K562 (cell line): ENCODE results near the gene ZNF318. TPM values are rescaled to one million over a fixed set of nuclear protein-coding genes. Genes with fewer than 3 reads are reported as not detected.
A peak's percentile ranks its signal among the peaks of the same experiment; 100 is the strongest.
"Not testable (repeated sequence)": the region's sequence is repeated elsewhere in the genome, so short reads cannot be mapped to it uniquely, and the experiment has no call there.

Source experiments
- ATAC-seq: fragments of 200-7000 bp; cut with Tn5 transposase; 3 replicates; pipeline ENCODE4 v1.9.1; 2020; ENCODE audit warnings: moderate library complexity
- BruUV-seq: library from RNA; stranded (reverse); fragments of 400-500 nt; replicated peaks from 2 replicates; lab custom pipeline; 2021; lab: Mats Ljungman, UMichigan
- CTCF ChIA-PET: fragments of 300-600 bp; formaldehyde crosslinking; extraction: SDS; loops from one replicate; lab custom pipeline; 2021; ENCODE audit warnings: low intra/inter-chr PET ratio; lab: Yijun Ruan, JAX
- POLR2A ChIA-PET: fragments of 300-600, 350-650 bp; sonication (Branson Sonifier 250); formaldehyde crosslinking; extraction: SDS; loops from one replicate; lab custom pipeline; 2021; ENCODE audit warnings: antibody characterized with exemption, inconsistent platforms; lab: Yijun Ruan, JAX
- DNase-seq, 4 experiments: peaks; one replicate each; pipeline versions ENCODE4 v3.0.0 to v3.0.0-alpha.2; 2011 to 2018; ENCODE audit warnings: low spot score in 3 of 4, mixed read lengths in 3 of 4; ENCODE audit errors: extremely low read depth in 1 of 4
- FAIRE-seq: peaks from 2 replicates; lab custom pipeline; 2011; peaks lifted over from hg19 to GRCh38; lab: Jason Lieb, UNC
- H2AFZ ChIP-seq: 2 replicates; pipeline ENCODE4 v1.6.0; 2011; ENCODE audit warnings: low read depth, low read length, control low read depth, inconsistent platforms
- H3K27ac ChIP-seq: fragments of 200-600 bp; 3 replicates; pipeline ENCODE4 v1.8.0; 2011; ENCODE audit warnings: low read depth, mild to moderate bottlenecking, control low read depth, inconsistent platforms, low read length, moderate library complexity, mixed read lengths; ENCODE audit errors: extremely low read depth
- H3K27me3 ChIP-seq, 2 experiments: fragments of 300-600 bp in 1 of 2; 2 replicates in 1 of 2; 3 replicates in 1 of 2; pipeline versions ENCODE4 v1.6.0 to v1.8.0; 2011; ENCODE audit warnings: inconsistent platforms in 2 of 2, low read length in 2 of 2, mild to moderate bottlenecking in 1 of 2, mixed read lengths in 1 of 2, moderate library complexity in 1 of 2; ENCODE audit not compliant: control insufficient read depth in 2 of 2, insufficient read depth in 2 of 2
- H3K36me3 ChIP-seq: fragments of 300-600 bp; 3 replicates; pipeline ENCODE4 v1.8.0; 2011; ENCODE audit warnings: mild to moderate bottlenecking, low read length, inconsistent platforms; ENCODE audit not compliant: control insufficient read depth, insufficient read depth
- H3K4me1 ChIP-seq, 2 experiments: fragments of 200-600 bp in 1 of 2; replicated peaks in 1 of 2; 2 replicates in 1 of 2; 3 replicates in 1 of 2; pipeline versions ENCODE4 v1.5.1 to v1.8.0; 2011; ENCODE audit warnings: inconsistent platforms in 2 of 2, low read length in 2 of 2, mild to moderate bottlenecking in 1 of 2, mixed read lengths in 1 of 2, moderate library complexity in 1 of 2; ENCODE audit not compliant: control insufficient read depth in 2 of 2, insufficient read depth in 2 of 2
- H3K4me2 ChIP-seq: 2 replicates; pipeline ENCODE4 v1.6.1; 2011; ENCODE audit warnings: low read length, control low read depth, inconsistent platforms, mixed read lengths; ENCODE audit not compliant: insufficient read depth
- H3K4me3 ChIP-seq: fragments of 200-600 bp; sonication (generic), shearing (Covaris generic); 2 replicates; pipeline ENCODE4 v1.5.1; 2016; ENCODE audit warnings: control low read depth, inconsistent platforms
- H3K79me2 ChIP-seq: fragments of 200-600 bp; 3 replicates; pipeline ENCODE4 v1.8.0; 2011; ENCODE audit warnings: low read length, inconsistent platforms; ENCODE audit not compliant: control insufficient read depth, insufficient read depth
- H3K9ac ChIP-seq, 2 experiments: 2 replicates each; pipeline versions ENCODE4 v1.6.0 to v1.6.1; 2011; ENCODE audit warnings: low read depth in 2 of 2, low read length in 2 of 2, control low read depth in 1 of 2, inconsistent platforms in 1 of 2, mild to moderate bottlenecking in 1 of 2, mixed read lengths in 1 of 2; ENCODE audit not compliant: insufficient read depth in 1 of 2
- H3K9me1 ChIP-seq: one replicate; pipeline ENCODE4 v1.6.0; 2011; ENCODE audit warnings: inconsistent platforms, mild to moderate bottlenecking, low read length, moderate library complexity; ENCODE audit not compliant: control insufficient read depth, insufficient read depth
- H3K9me3 ChIP-seq: replicated peaks from 2 replicates; pipeline ENCODE4 v1.5.1; 2011; ENCODE audit warnings: low read depth, low read length, inconsistent platforms; ENCODE audit not compliant: control insufficient read depth, insufficient read depth
- H4K20me1 ChIP-seq: replicated peaks from 2 replicates; pipeline ENCODE4 v1.6.1; 2011; ENCODE audit warnings: low read length, inconsistent platforms, mixed read lengths; ENCODE audit not compliant: control insufficient read depth, insufficient read depth
- GTF2E2 ChIP-seq: fragments of 200-800 bp; sonication (Bioruptor generic); IDR thresholded peaks from 2 replicates; pipeline ENCODE4 v1.6.1; 2016; ENCODE audit warnings: missing genetic modification characterization, missing compliant biosample characterization
- MBD1 ChIP-seq: fragments of 250-450 bp; sonication (Bioruptor Pico); IDR thresholded peaks from 2 replicates; pipeline ENCODE4 v1.8.0; 2022; ENCODE audit warnings: inconsistent platforms
- PRPF4 ChIP-seq: fragments of 200-400 bp; formaldehyde crosslinking; IDR thresholded peaks from one replicate; pipeline ENCODE4 v1.6.1; 2017; ENCODE audit warnings: low read length, low read depth, mild to moderate bottlenecking; ENCODE audit not compliant: insufficient read depth, poor library complexity, severe bottlenecking
- RBM34 ChIP-seq: fragments of 200-400 bp; formaldehyde crosslinking; IDR thresholded peaks from 2 replicates; pipeline ENCODE4 v1.6.1; 2018; ENCODE audit warnings: low read length, borderline replicate concordance; ENCODE audit not compliant: insufficient read depth
- ZNF121 ChIP-seq: sonication (generic); formaldehyde crosslinking; conservative IDR thresholded peaks from 2 replicates; pipeline ENCODE4 v1.8.0; 2022; ENCODE audit warnings: missing genetic modification reagents
- ZNF395 ChIP-seq: fragments of 200-800 bp; sonication (Bioruptor generic); IDR thresholded peaks from 2 replicates; pipeline ENCODE4 v1.6.1; 2017; ENCODE audit warnings: missing genetic modification characterization, missing compliant biosample characterization
- ZNF518B ChIP-seq: fragments of 250-450 bp; sonication (Bioruptor Pico); IDR thresholded peaks from 2 replicates; pipeline ENCODE4 v1.5.0; 2021; ENCODE audit warnings: mild to moderate bottlenecking, moderate library complexity
- ZNF766 ChIP-seq: fragments of 200-800 bp; sonication (Bioruptor generic); conservative IDR thresholded peaks from 2 replicates; pipeline ENCODE4 v1.6.1; 2016; ENCODE audit warnings: missing genetic modification characterization, missing compliant biosample characterization
- WGBS: fragments of 100-300 bp; shearing (Covaris generic); methylation state at CpG from one replicate; pipeline ENCODE4 v1.1.6; 2016; ENCODE audit warnings: low coverage, mixed read lengths; ENCODE audit not compliant: insufficient coverage; ENCODE audit errors: missing lambda C conversion rate; 5-methylcytosine and 5-hydroxymethylcytosine counted together
- in situ Hi-C: fragments of 300-500 bp; cut with MboI; formaldehyde crosslinking; loops from 4 replicates; pipeline ENCODE4 v1.15.0; 2018; ENCODE audit warnings: inconsistent platforms, mixed read lengths
- intact Hi-C: fragments of 100-400 bp; cut with micrococcal nuclease; formaldehyde crosslinking; loops from 2 replicates; pipeline ENCODE4 v1.14.2; 2022
- polyA plus RNA-seq, 8 experiments: library from polyadenylated mRNA; depleted of rRNA in 4 of 8; stranded (reverse) in 5 of 8; unstranded in 3 of 8; fragments of >200 nt; fragmentation: Nextera tagmentation in 2 of 8; fragmentation: Illumina TruSeq in 1 of 8; extraction: Ambion mirVana in 2 of 8; extraction: Trizol in 1 of 8; gene quantifications; 2 replicates each; pipeline versions ENCODE4 v1.2.1 to v1.2.3, GENCODE V29; 2011 to 2014; ENCODE audit warnings: inconsistent platforms in 1 of 8, missing spikeins in 1 of 8
- total RNA-seq, 7 experiments: library from RNA; depleted of rRNA in 6 of 7; stranded (reverse); fragments of >200 nt in 6 of 7; fragmentation: Illumina TruSeq in 2 of 7; extraction: Trizol in 2 of 7; gene quantifications; 2 replicates each; pipeline versions ENCODE4 v1.2.1 to v1.2.3, GENCODE V29; 2011 to 2021; ENCODE audit warnings: low replicate concordance in 1 of 7

ZNF318 gene
- total and polyA plus RNA-seq, 9 of the 15 experiments (the other 6 are each of a cell fraction or from before 2014, with no cell fraction given) = 3.2 to 19.0 (median 9.2) TPM

- H3K36me3 ChIP-seq = peaks cover 69% of the 10 kb centered on the region
- H3K4me2 ChIP-seq, CTCF ChIA-PET, H3K79me2 ChIP-seq, H3K9ac ChIP-seq, FAIRE-seq, H3K27me3 ChIP-seq, BruUV-seq, ATAC-seq, H2AFZ ChIP-seq, H3K4me3 ChIP-seq, in situ Hi-C loops, DNase-seq, H3K4me1 ChIP-seq, H4K20me1 ChIP-seq, H3K9me3 ChIP-seq, H3K27ac ChIP-seq, H3K9me1 ChIP-seq, intact Hi-C loops: not testable (repeated sequence)
- WGBS = 88% methylated on average over 11 of the region's 11 CpGs
- POLR2A ChIA-PET = interaction anchor here (1.3 kb wide), 1 partner anchor 9 kb away, joined by 5 read pairs; no protein-coding TSS in a partner anchor
- TF ChIP-seq ZNF121 (CRISPR knock-in tag) = peak; percentile 82
These were observed 23.2 kb downstream of the ZNF318 start for GRCh38 chr6:43346243-43346642.

- no peaks in the 10 kb centered on the region for H3K27me3 ChIP-seq
- no peak for DNase-seq
- H3K79me2 ChIP-seq = no peaks in the 10 kb centered on the region
- intact Hi-C loops = no loop called here
- H3K4me2 ChIP-seq = no peak overlapping the region
- ChIA-PET POLR2A (interaction anchor here (1.3 to 2.1 kb wide), 2 partner anchors 10 to 66 kb away, joined by 3 to 6 read pairs; no protein-coding TSS in a partner anchor), CTCF (no interaction called here)
- peaks cover 0 to 2% of the 10 kb centered on the region in 2 experiments; a peak in 1 of 5 replicates for H3K4me1 ChIP-seq
- no peak overlapping the region for H2AFZ ChIP-seq
- ATAC-seq = no peak
- no peak overlapping the region for H3K9ac ChIP-seq
- no peak overlapping the region for H3K4me3 ChIP-seq
- no peaks in the 10 kb centered on the region; the same call in 1 of the 2 replicates for H4K20me1 ChIP-seq
- WGBS = 65% methylated on average over 4 of the region's 4 CpGs
- in situ Hi-C loops = no loop called here
- H3K36me3 ChIP-seq = peaks cover 52% of the 10 kb centered on the region
- H3K27ac ChIP-seq = no peak overlapping the region
- BruUV-seq = no TSS peak
- no peaks in the 10 kb centered on the region for H3K9me3 ChIP-seq
- no peaks in the 10 kb centered on the region for H3K9me1 ChIP-seq
- no peak for FAIRE-seq
- TF ChIP-seq RBM34 (no peak), ZNF395 (no peak), GTF2E2 (tag) (no peak), MBD1 (no peak), ZNF518B (CRISPR knock-in tag) (no peak), PRPF4 (no peak), ZNF766 (CRISPR knock-in tag) (no peak)
These were observed 30.3 kb downstream of the ZNF318 start for GRCh38 chr6:43339168-43339567.
